Measurements from ENCODE around the gene SHFL.
A peak's percentile ranks its signal among the peaks of the same experiment; 100 is the strongest.

The SHFL gene

GRCh38 chr19:10076535-10076934 is 9.6 kb upstream of the SHFL start:
- peaks cover 17% of the 10 kb centered on the region for H3K27me3 Mint-ChIP-seq (ENCODE audit: low read depth)
- H3K36me3 Mint-ChIP-seq (ENCODE audit: low read depth) = no peaks in the 10 kb centered on the region
- H3K9me3 Mint-ChIP-seq = peaks cover 7% of the 10 kb centered on the region
- H3K27ac Mint-ChIP-seq = no peak overlapping the region
- H3K4me1 Mint-ChIP-seq (ENCODE audit: low read depth) = peaks cover 2% of the 10 kb centered on the region
- no peak overlapping the region for H3K4me3 Mint-ChIP-seq

GRCh38 chr19:10078329-10078728 is 7.8 kb upstream of the SHFL start:
- Mint-ChIP-seq H3K27ac (no peak overlapping the region), H3K4me3 (no peak overlapping the region), H3K4me1 (ENCODE audit: low read depth) (peaks cover 2% of the 10 kb centered on the region), H3K36me3 (ENCODE audit: low read depth) (no peaks in the 10 kb centered on the region), H3K9me3 (peaks cover 4% of the 10 kb centered on the region), H3K27me3 (ENCODE audit: low read depth) (peaks cover 18% of the 10 kb centered on the region)

GRCh38 chr19:10079031-10079453 is 7.1 kb upstream of the SHFL start:
- Mint-ChIP-seq H3K36me3 (ENCODE audit: low read depth) (no peaks in the 10 kb centered on the region), H3K4me1 (ENCODE audit: low read depth) (peaks cover 2% of the 10 kb centered on the region), H3K4me3 (no peak overlapping the region), H3K27me3 (ENCODE audit: low read depth) (peaks cover 18% of the 10 kb centered on the region), H3K9me3 (peaks cover 3% of the 10 kb centered on the region), H3K27ac (no peak overlapping the region)

GRCh38 chr19:10083911-10084310 is 2.2 kb upstream of the SHFL start:
- no peaks in the 10 kb centered on the region for H3K9me3 Mint-ChIP-seq
- H3K36me3 Mint-ChIP-seq (ENCODE audit: low read depth) = peaks cover 10% of the 10 kb centered on the region
- H3K27ac Mint-ChIP-seq = no peak overlapping the region

GRCh38 chr19:10084803-10085202 is 1.3 kb upstream of the SHFL start:
- peaks cover 3% of the 10 kb centered on the region for H3K27me3 Mint-ChIP-seq (ENCODE audit: low read depth)
- H3K4me3 Mint-ChIP-seq = peak overlapping the region; percentile 87
- H3K27ac Mint-ChIP-seq = no peak overlapping the region
- peaks cover 12% of the 10 kb centered on the region for H3K4me1 Mint-ChIP-seq (ENCODE audit: low read depth)
- H3K9me3 Mint-ChIP-seq = no peaks in the 10 kb centered on the region
- H3K36me3 Mint-ChIP-seq (ENCODE audit: low read depth) = peaks cover 15% of the 10 kb centered on the region

More at GRCh38 chr19:10083911-10084310, 2.2 kb upstream of the SHFL start:
- peaks cover 12% of the 10 kb centered on the region for H3K4me1 Mint-ChIP-seq (ENCODE audit: low read depth)
- no peak overlapping the region for H3K4me3 Mint-ChIP-seq
- peaks cover 3% of the 10 kb centered on the region for H3K27me3 Mint-ChIP-seq (ENCODE audit: low read depth)

- Mint-ChIP-seq H3K27ac (peak overlapping the region; percentile 73), H3K27me3 (ENCODE audit: low read depth) (no peaks in the 10 kb centered on the region), H3K9me3 (no peaks in the 10 kb centered on the region), H3K4me1 (ENCODE audit: low read depth) (peaks cover 12% of the 10 kb centered on the region), H3K4me3 (peak overlapping the region; percentile 87), H3K36me3 (ENCODE audit: low read depth) (peaks cover 20% of the 10 kb centered on the region)
These were observed 575 bp downstream of the SHFL start for GRCh38 chr19:10086591-10087192.

GRCh38 chr19:10087296-10088061 is 1.4 kb downstream of the SHFL start:
- no peaks in the 10 kb centered on the region for H3K27me3 Mint-ChIP-seq (ENCODE audit: low read depth)
- H3K27ac Mint-ChIP-seq = peak overlapping the region; percentile 73
- no peaks in the 10 kb centered on the region for H3K9me3 Mint-ChIP-seq
- H3K4me3 Mint-ChIP-seq = peak overlapping the region; percentile 87
- peaks cover 12% of the 10 kb centered on the region for H3K4me1 Mint-ChIP-seq (ENCODE audit: low read depth)
- peaks cover 28% of the 10 kb centered on the region for H3K36me3 Mint-ChIP-seq (ENCODE audit: low read depth)

- peaks cover 38% of the 10 kb centered on the region for H3K36me3 Mint-ChIP-seq (ENCODE audit: low read depth)
- H3K4me3 Mint-ChIP-seq = no peak overlapping the region
- H3K27ac Mint-ChIP-seq = no peak overlapping the region
- H3K27me3 Mint-ChIP-seq (ENCODE audit: low read depth) = no peaks in the 10 kb centered on the region
- peaks cover 14% of the 10 kb centered on the region for H3K4me1 Mint-ChIP-seq (ENCODE audit: low read depth)
- no peaks in the 10 kb centered on the region for H3K9me3 Mint-ChIP-seq
These were observed 2.9 kb downstream of the SHFL start for GRCh38 chr19:10088949-10089554.

GRCh38 chr19:10089801-10090375 is 3.8 kb downstream of the SHFL start:
- Mint-ChIP-seq H3K4me3 (no peak overlapping the region), H3K4me1 (ENCODE audit: low read depth) (peaks cover 14% of the 10 kb centered on the region), H3K9me3 (no peaks in the 10 kb centered on the region), H3K27me3 (ENCODE audit: low read depth) (no peaks in the 10 kb centered on the region), H3K27ac (peak overlapping the region; percentile 27), H3K36me3 (ENCODE audit: low read depth) (peaks cover 43% of the 10 kb centered on the region)

- Mint-ChIP-seq H3K4me1 (ENCODE audit: low read depth) (peaks cover 13% of the 10 kb centered on the region), H3K9me3 (no peaks in the 10 kb centered on the region), H3K36me3 (ENCODE audit: low read depth) (peaks cover 46% of the 10 kb centered on the region), H3K27me3 (ENCODE audit: low read depth) (no peaks in the 10 kb centered on the region), H3K4me3 (no peak overlapping the region), H3K27ac (no peak overlapping the region)
These were observed 5.2 kb downstream of the SHFL start for GRCh38 chr19:10091370-10091687.

- Mint-ChIP-seq H3K36me3 (ENCODE audit: low read depth) (peaks cover 43% of the 10 kb centered on the region), H3K4me3 (no peak overlapping the region), H3K4me1 (ENCODE audit: low read depth) (peaks cover 12% of the 10 kb centered on the region), H3K9me3 (no peaks in the 10 kb centered on the region), H3K27ac (no peak overlapping the region), H3K27me3 (ENCODE audit: low read depth) (no peaks in the 10 kb centered on the region)
These were observed 6.0 kb downstream of the SHFL start for GRCh38 chr19:10091895-10092641.

GRCh38 chr19:10092648-10093294 is 6.7 kb downstream of the SHFL start:
- Mint-ChIP-seq H3K36me3 (ENCODE audit: low read depth) (peaks cover 36% of the 10 kb centered on the region), H3K4me1 (ENCODE audit: low read depth) (peaks cover 5% of the 10 kb centered on the region), H3K9me3 (no peaks in the 10 kb centered on the region), H3K4me3 (no peak overlapping the region), H3K27me3 (ENCODE audit: low read depth) (no peaks in the 10 kb centered on the region), H3K27ac (peak overlapping the region; percentile 21)

GRCh38 chr19:10093295-10094186 is 7.4 kb downstream of the SHFL start:
- Mint-ChIP-seq H3K27ac (peak overlapping the region; percentile 21), H3K36me3 (ENCODE audit: low read depth) (peaks cover 36% of the 10 kb centered on the region), H3K9me3 (no peaks in the 10 kb centered on the region), H3K4me1 (ENCODE audit: low read depth) (peaks cover 7% of the 10 kb centered on the region), H3K4me3 (no peak overlapping the region), H3K27me3 (ENCODE audit: low read depth) (no peaks in the 10 kb centered on the region)
